ENCODE measurements around the gene SELPLG. TPM values are rescaled to one million over a fixed set of nuclear protein-coding genes. Genes with fewer than 3 reads are reported as not detected.
A peak's percentile ranks its signal among the peaks of the same experiment; 100 is the strongest.

SELPLG gene
- total RNA-seq, 4 donors from 2014 or later = 2.1 to 6.0 (median 2.8) TPM

DNA sequence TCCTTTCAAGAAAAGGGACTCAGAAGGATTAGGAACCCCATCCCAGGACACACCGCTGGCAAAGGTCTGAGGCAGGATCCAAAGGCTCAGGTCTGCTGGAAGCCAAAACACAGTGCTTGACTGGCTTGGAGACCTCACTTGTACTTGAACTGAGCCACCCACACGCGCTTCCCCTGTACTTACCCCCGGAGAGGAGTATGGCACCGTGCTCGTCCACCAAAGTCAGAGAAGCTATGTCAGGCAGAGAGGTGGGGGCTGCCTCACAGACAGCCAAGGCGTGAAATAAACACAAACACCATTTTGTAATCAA lies 11.1 kb upstream of the SELPLG start:
- TF ChIP-seq POLR2A (IDR thresholded peaks at IDR 0.05) = no peak
- TF ChIP-seq, protein P1, sequence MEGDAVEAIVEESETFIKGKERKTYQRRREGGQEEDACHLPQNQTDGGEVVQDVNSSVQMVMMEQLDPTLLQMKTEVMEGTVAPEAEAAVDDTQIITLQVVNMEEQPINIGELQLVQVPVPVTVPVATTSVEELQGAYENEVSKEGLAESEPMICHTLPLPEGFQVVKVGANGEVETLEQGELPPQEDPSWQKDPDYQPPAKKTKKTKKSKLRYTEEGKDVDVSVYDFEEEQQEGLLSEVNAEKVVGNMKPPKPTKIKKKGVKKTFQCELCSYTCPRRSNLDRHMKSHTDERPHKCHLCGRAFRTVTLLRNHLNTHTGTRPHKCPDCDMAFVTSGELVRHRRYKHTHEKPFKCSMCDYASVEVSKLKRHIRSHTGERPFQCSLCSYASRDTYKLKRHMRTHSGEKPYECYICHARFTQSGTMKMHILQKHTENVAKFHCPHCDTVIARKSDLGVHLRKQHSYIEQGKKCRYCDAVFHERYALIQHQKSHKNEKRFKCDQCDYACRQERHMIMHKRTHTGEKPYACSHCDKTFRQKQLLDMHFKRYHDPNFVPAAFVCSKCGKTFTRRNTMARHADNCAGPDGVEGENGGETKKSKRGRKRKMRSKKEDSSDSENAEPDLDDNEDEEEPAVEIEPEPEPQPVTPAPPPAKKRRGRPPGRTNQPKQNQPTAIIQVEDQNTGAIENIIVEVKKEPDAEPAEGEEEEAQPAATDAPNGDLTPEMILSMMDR (IDR thresholded peaks at IDR 0.05) = no peak
- H3K4me1 ChIP-seq = peaks cover 23 to 46% of the 10 kb centered on the region in 2 donors
- 88 to 92% methylated on average over 7 of the region's 7 CpGs for WGBS, 2 donors

DNA sequence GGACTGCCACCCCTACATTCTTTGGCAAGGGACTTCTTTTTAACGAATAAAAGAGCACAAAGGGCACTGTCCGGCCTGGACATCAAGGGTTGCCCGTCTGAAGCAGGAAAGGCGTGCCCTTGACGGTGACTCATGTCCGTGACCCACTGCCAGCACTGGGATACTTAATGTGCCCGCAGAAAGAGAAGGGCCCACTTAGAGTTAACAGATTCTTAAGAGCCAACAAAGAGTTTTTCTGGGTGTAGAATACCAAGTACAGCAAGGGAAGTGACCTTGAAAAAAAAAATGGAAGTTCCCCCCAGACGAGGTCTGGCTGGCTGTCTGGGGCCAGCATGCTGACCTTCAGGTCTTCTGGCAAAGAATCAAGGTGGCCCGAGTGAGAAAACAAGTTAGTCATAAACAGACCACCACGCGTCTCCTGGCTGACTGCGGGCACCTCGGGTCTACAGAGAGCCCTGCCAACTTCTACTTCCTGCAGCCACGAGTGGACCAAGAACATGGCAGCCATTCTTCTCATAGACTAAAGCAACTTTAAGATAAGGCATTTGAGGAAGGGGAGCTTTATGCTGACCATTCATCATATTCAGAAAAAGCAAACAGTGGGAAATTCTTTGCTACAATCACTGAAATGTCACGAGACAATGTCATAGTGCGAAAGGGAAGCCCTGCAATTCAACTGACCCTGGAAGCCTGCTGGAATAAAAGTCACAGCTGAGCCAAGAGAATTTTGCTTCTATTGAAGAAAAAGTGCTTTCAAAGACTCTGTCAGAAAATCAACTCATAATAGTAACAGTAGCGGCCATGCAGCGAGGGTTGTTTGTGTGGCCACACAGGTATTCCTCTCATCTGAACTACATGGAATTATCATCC lies 10.5 kb upstream of the SELPLG start:
- Histone ChIP-seq H3K4me3 (replicated peaks in 1 of 3) (no peak overlapping the region), H3K4me1 (peaks cover 23 to 42% of the 10 kb centered on the region in 2 donors), H3K27ac (peak overlapping the region; percentile 67 to 88 (median 84)), H3K27me3 (no peaks in the 10 kb centered on the region), H3K36me3 (no peaks in the 10 kb centered on the region), H3K9me3 (no peaks in the 10 kb centered on the region)
- peak; percentile 89 to 91 for DNase-seq
- peak in 1 of 2 donors; percentile 7 for TF ChIP-seq POLR2A (IDR thresholded peaks at IDR 0.05)
- TF ChIP-seq, protein P1 (IDR thresholded peaks at IDR 0.05) = no peak
- 31 to 40% methylated on average over 18 of the region's 18 CpGs for WGBS, 2 donors
- intact Hi-C loops (cut with DNase I) = loop anchor here (10.0 kb wide), 1 partner anchor 311 kb away; no protein-coding TSS in a partner anchor

More for the DNA sequence above, 11.1 kb upstream of the SELPLG start:
- Histone ChIP-seq H3K27ac (peak overlapping the region in 2 of 3 donors; percentile 67 to 84), H3K9me3 (no peaks in the 10 kb centered on the region), H3K27me3 (no peaks in the 10 kb centered on the region), H3K4me3 (replicated peaks in 1 of 3) (no peak overlapping the region), H3K36me3 (no peaks in the 10 kb centered on the region)
- DNase-seq = no peak
- intact Hi-C loops (cut with DNase I) = loop anchor here (10.0 kb wide), 1 partner anchor 310 kb away; no protein-coding TSS in a partner anchor

DNA sequence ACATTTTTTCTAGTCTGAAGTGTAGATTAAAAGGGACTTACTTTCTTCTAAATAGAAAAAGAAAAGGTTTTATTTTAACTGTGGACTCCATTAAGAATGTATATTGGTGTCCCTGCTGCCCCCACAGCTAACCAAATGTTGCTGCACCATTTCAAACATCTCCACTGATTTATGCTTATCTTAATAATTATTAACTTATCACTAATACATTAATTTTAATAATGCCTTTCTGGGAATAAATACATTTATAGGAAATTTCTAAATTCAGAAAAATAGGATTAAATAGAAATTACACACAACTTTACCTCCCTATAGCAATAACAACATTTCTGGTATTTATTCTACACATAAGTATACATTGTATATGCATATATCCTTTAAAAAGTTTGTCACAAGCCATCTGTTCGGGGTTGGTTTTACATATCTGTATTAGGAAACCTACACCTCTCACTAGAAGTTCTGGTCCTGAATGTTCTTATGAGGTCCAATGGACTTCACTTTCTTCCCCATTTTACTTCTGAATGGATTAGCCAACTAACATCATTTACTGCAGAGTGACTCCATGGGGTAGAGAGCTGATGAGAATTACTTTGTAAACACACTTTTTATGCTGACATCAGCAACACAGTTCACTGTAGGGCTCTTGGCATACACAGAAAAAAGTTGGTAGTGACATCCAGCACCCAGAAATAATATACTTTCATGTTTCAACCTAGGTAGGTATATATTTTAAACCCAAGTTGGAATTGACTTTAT lies 9.4 kb upstream of the SELPLG start:
- no peaks in the 10 kb centered on the region for H3K9me3 ChIP-seq
- 92 to 100% methylated on average over 1 of the region's 1 CpG for WGBS, 2 donors
- no peaks in the 10 kb centered on the region for H3K27me3 ChIP-seq
- TF ChIP-seq, protein P1 (IDR thresholded peaks at IDR 0.05) = no peak
- no peak for TF ChIP-seq POLR2A (IDR thresholded peaks at IDR 0.05)
- H3K36me3 ChIP-seq = no peaks in the 10 kb centered on the region
- H3K4me1 ChIP-seq = peaks cover 23 to 50% of the 10 kb centered on the region in 2 donors
- no peak overlapping the region for H3K4me3 ChIP-seq (replicated peaks in 1 of 3)
- no peak for DNase-seq
- intact Hi-C loops (cut with DNase I) = loop anchor here (10.0 kb wide), 1 partner anchor 312 kb away; no protein-coding TSS in a partner anchor
- peak overlapping the region; percentile 67 to 88 (median 84) for H3K27ac ChIP-seq

DNA sequence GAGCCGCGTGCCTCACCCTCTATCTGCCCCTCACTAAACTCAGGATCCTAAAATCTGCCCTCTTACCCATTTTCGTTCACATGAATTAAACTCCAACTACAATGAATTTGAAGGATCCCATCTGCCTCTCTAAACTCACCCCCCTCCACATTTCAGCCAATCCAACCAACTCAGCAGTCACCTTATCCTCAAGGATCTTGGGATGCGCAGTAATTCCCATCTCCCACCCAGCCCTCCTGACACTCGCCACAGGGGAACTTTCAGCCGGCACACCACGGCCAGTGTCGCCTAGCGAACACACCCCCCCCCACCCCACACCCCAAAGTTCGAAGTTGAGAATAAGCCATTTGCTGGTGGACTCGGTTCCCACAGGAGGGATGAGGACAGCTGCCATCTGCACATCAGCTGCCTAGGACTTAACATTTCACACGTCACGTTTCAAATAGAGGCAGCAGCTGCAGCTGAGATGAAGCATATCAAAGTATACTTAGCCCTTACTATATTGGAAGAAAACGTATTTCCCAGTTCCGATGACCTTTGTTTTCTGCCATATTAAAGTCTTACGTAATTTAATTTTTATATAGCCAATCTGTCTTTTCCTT lies 8.7 kb upstream of the SELPLG start:
- Histone ChIP-seq H3K27ac (peak overlapping the region in 2 of 3 donors; percentile 15 to 42), H3K27me3 (no peaks in the 10 kb centered on the region), H3K36me3 (no peaks in the 10 kb centered on the region), H3K4me3 (replicated peaks in 1 of 3) (no peak overlapping the region), H3K9me3 (no peaks in the 10 kb centered on the region), H3K4me1 (peaks cover 23 to 57% of the 10 kb centered on the region in 2 donors)
- DNase-seq = no peak
- WGBS, 2 donors = 81 to 83% methylated on average over 16 of the region's 16 CpGs
- intact Hi-C loops (cut with DNase I) = loop anchor here (10.0 kb wide), 1 partner anchor 312 kb away; no protein-coding TSS in a partner anchor
- no peak for TF ChIP-seq POLR2A (IDR thresholded peaks at IDR 0.05)
